Testis (tissue), 3 donors: ENCODE results near the gene LBHD2. TPM values are rescaled to one million over a fixed set of nuclear protein-coding genes. Genes with fewer than 3 reads are reported as not detected.
"Not testable (repeated sequence)": the region's sequence is repeated elsewhere in the genome, so short reads cannot be mapped to it uniquely, and the experiment has no call there.

ENCODE experiments used
- DNase-seq: peaks from one replicate; pipeline ENCODE4 v3.0.0-alpha.2; 2019
- H3K27ac ChIP-seq, 2 donors: fragments of 200-600 bp; sonication (generic); one replicate each; pipeline ENCODE4 v1.5.1; 2019
- H3K27me3 ChIP-seq: fragments of 200-600 bp; sonication (generic); one replicate; pipeline ENCODE4 v1.5.1; 2019
- H3K36me3 ChIP-seq: fragments of 200-600 bp; sonication (generic); one replicate; pipeline ENCODE4 v1.5.1; 2017; ENCODE audit warnings: low read depth; ENCODE audit errors: missing control alignments
- H3K4me1 ChIP-seq: fragments of 200-600 bp; sonication (generic); one replicate; pipeline ENCODE4 v1.5.1; 2019
- H3K4me3 ChIP-seq, 2 donors: fragments of 200-600 bp; sonication (generic); one replicate each; pipeline ENCODE4 v1.5.1; 2017 to 2019
- H3K9me3 ChIP-seq: fragments of 200-600 bp; sonication (generic); one replicate; pipeline ENCODE4 v1.5.1; 2017
- CTCF ChIP-seq, 3 experiments: fragments of 450-650 bp in 2 of 3; fragments of 200-600 bp in 1 of 3; sonication (generic) in 1 of 3; IDR thresholded peaks; one replicate each; pipeline ENCODE4 v1.5.1; 2016 to 2019; ENCODE audit warnings: antibody characterized with exemption in 3 of 3, mild to moderate bottlenecking in 2 of 3, moderate library complexity in 1 of 3
- POLR2A ChIP-seq: fragments of 450-650 bp; IDR thresholded peaks from one replicate; pipeline ENCODE4 v1.6.1; 2017; ENCODE audit warnings: antibody characterized with exemption, mild to moderate bottlenecking, moderate library complexity
- WGBS, 2 donors: methylation state at CpG; one replicate each; pipeline ENCODE4 v1.1.5; 2018; 5-methylcytosine and 5-hydroxymethylcytosine counted together
- intact Hi-C: fragments of 100-400 bp; cut with DNase I; formaldehyde crosslinking; loops from one replicate; pipeline ENCODE4 v1.15.1; 2023; ENCODE audit warnings: low total_unique reads
- polyA plus RNA-seq: library from polyadenylated mRNA; stranded (reverse); fragments of 350-450 nt; fragmentation: Illumina TruSeq; extraction: RNeasy Lipid Tissue Mini Kit (QIAGEN cat#74804); gene quantifications from one replicate; pipeline ENCODE4 v1.2.3, GENCODE V29; 2014; ENCODE audit warnings: low read depth, low replicate concordance; ENCODE audit not compliant: insufficient read depth
- total RNA-seq, 2 donors: library from RNA; depleted of rRNA; stranded (reverse); fragments of >200 nt; gene quantifications; one replicate each; pipeline ENCODE4 v1.2.3, GENCODE V29; 2016

Gene LBHD2
- total and polyA plus RNA-seq, 3 donors from 2014 or later, result 1.9 to 5.6 (median 3.9) TPM

GRCh38 chr14:103111232-103111868, 27.3 kb downstream of the LBHD2 start:
- 66 to 90% methylated on average over 2 to 6 of the region's 6 CpGs for WGBS, 2 donors
- H3K4me3 ChIP-seq, result no peak overlapping the region
- no peaks in the 10 kb centered on the region for H3K27me3 ChIP-seq
- peaks cover 21% of the 10 kb centered on the region for H3K4me1 ChIP-seq
- intact Hi-C loops, result no loop called here
- DNase-seq, result no peak
- no peak for TF ChIP-seq CTCF (IDR thresholded peaks at IDR 0.05)
- TF ChIP-seq POLR2A, result no peak
- H3K36me3 ChIP-seq, result no peaks in the 10 kb centered on the region
- H3K9me3 ChIP-seq, result no peaks in the 10 kb centered on the region
- no peak overlapping the region for H3K27ac ChIP-seq

- intact Hi-C loops, result no loop called here
- Histone ChIP-seq H3K27me3 (no peaks in the 10 kb centered on the region), H3K9me3 (no peaks in the 10 kb centered on the region), H3K36me3 (no peaks in the 10 kb centered on the region), H3K4me1 (peaks cover 21% of the 10 kb centered on the region), H3K4me3 (no peak overlapping the region), H3K27ac (no peak overlapping the region)
- no peak for TF ChIP-seq POLR2A
- TF ChIP-seq CTCF (IDR thresholded peaks at IDR 0.05), result no peak
- WGBS, 2 donors, result 60 to 76% methylated on average over 5 to 11 of the region's 11 CpGs
- DNase-seq, result no peak
Observed at GRCh38 chr14:103112400-103113243, 28.6 kb downstream of the LBHD2 start.

GRCh38 chr14:103113303-103113702, 29.3 kb downstream of the LBHD2 start:
- no peak overlapping the region for H3K27ac ChIP-seq
- H3K4me1 ChIP-seq, result peaks cover 25% of the 10 kb centered on the region
- no peaks in the 10 kb centered on the region for H3K9me3 ChIP-seq
- no peak for DNase-seq
- H3K27me3 ChIP-seq, result no peaks in the 10 kb centered on the region
- no peaks in the 10 kb centered on the region for H3K36me3 ChIP-seq
- intact Hi-C loops, result no loop called here
- 79 to 100% methylated on average over 3 to 5 of the region's 5 CpGs for WGBS, 2 donors
- TF ChIP-seq POLR2A (no peak), CTCF (IDR thresholded peaks at IDR 0.05) (no peak)
- no peak overlapping the region for H3K4me3 ChIP-seq

- TF ChIP-seq CTCF (IDR thresholded peaks at IDR 0.05) (no peak), POLR2A (no peak)
- peaks cover 28% of the 10 kb centered on the region for H3K4me1 ChIP-seq
- DNase-seq, result no peak
- no peaks in the 10 kb centered on the region for H3K9me3 ChIP-seq
- H3K27ac ChIP-seq, result no peak overlapping the region
- no peak overlapping the region for H3K4me3 ChIP-seq
- H3K27me3 ChIP-seq, result no peaks in the 10 kb centered on the region
- WGBS, 2 donors, result 84 to 86% methylated on average over 3 to 13 of the region's 13 CpGs
- no peaks in the 10 kb centered on the region for H3K36me3 ChIP-seq
- intact Hi-C loops, result no loop called here
Observed at GRCh38 chr14:103113774-103114173, 29.8 kb downstream of the LBHD2 start.

GRCh38 chr14:103115086-103115679, 31.2 kb downstream of the LBHD2 start:
- H3K4me3 ChIP-seq, H3K9me3 ChIP-seq, H3K36me3 ChIP-seq, intact Hi-C loops, H3K27me3 ChIP-seq, DNase-seq: not testable (repeated sequence)
- Histone ChIP-seq H3K27ac (peak overlapping the region; percentile 23 to 31), H3K4me1 (peaks cover 23% of the 10 kb centered on the region)
- WGBS, 2 donors, result 57 to 62% methylated on average over 12 of the region's 12 CpGs
